ENCODE data around the gene FAU. TPM values are rescaled to one million over a fixed set of nuclear protein-coding genes. Genes with fewer than 3 reads are reported as not detected.

FAU gene
- total RNA-seq, 4 donors from 2014 or later: 465 to 1,081 (median 716) TPM

- peak; percentile 56 to 64 for TF ChIP-seq POLR2AphosphoS5 (IDR thresholded peaks at IDR 0.05)
- no peak for TF ChIP-seq POLR2A (IDR thresholded peaks at IDR 0.05; ENCODE audit: low read depth)
- TF ChIP-seq EP300 (IDR thresholded peaks at IDR 0.05): no peak
- TF ChIP-seq, protein P1, sequence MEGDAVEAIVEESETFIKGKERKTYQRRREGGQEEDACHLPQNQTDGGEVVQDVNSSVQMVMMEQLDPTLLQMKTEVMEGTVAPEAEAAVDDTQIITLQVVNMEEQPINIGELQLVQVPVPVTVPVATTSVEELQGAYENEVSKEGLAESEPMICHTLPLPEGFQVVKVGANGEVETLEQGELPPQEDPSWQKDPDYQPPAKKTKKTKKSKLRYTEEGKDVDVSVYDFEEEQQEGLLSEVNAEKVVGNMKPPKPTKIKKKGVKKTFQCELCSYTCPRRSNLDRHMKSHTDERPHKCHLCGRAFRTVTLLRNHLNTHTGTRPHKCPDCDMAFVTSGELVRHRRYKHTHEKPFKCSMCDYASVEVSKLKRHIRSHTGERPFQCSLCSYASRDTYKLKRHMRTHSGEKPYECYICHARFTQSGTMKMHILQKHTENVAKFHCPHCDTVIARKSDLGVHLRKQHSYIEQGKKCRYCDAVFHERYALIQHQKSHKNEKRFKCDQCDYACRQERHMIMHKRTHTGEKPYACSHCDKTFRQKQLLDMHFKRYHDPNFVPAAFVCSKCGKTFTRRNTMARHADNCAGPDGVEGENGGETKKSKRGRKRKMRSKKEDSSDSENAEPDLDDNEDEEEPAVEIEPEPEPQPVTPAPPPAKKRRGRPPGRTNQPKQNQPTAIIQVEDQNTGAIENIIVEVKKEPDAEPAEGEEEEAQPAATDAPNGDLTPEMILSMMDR (IDR thresholded peaks at IDR 0.05): peak; percentile 83 to 90 (median 85)
- no peak for DNase-seq (ENCODE audit: extremely low spot score)
- Histone ChIP-seq H3K4me3 (peak overlapping the region; percentile 52 to 65 (median 58)), H3K27ac (replicated peaks in 1 of 4) (peak overlapping the region; percentile 77 to 87 (median 84)), H3K36me3 (peaks cover 17 to 45% (median 34%) of the 10 kb centered on the region in 4 donors), H3K4me1 (peaks cover 51 to 62% (median 55%) of the 10 kb centered on the region in 4 donors), H3K9me3 (no peaks in the 10 kb centered on the region), H3K27me3 (no peaks in the 10 kb centered on the region)
- WGBS: 0% methylated on average over 2 of the region's 57 CpGs
- intact Hi-C loops (cut with DNase I): loop anchor here (5.0 kb wide), 1 partner anchor 100 kb away; the partner anchor contains the start of gene ARL2
Measured at GRCh38 chr11:65112546-65113360, 9.2 kb downstream of the FAU start.

DNA sequence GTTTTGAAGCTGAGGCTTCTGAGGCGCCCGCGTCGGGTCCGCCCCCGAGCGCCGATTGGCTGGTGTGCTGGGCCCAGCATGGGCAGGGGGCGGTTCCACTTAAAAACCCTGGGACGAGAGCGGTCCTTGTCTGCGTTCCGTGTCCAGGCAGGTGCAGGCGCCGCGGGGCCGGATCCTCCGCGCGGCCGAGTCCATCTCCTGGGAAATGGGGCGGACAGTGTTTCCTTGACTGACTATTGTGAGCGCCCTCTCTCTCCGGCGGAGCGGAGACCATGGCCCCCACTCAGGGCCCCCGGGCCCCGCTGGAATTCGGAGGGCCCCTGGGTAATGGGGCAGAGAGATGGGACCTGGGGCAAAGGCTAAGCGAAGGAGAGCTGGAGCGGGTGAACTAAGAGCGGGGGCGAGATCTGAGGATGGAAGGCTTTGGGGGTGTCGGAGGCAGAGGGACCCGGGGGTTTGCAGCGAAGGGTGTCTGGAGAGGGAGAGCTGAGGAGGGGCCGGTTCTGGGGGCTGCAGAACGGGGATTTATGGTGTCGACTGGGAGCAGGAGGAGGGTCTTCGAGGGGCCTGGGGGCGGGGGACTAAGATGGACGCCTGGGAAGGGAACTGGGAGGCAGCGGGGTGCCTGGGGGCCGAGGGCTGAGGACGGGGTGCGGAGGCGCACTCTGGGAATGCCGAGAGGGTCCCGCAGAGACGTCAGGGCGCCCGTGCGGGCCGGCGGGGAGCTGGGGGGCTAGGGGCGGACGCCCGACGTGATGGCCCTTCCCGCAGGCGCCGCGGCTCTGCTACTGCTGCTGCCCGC lies 10.0 kb downstream of the FAU start, which contains the start of gene TM7SF2:
Gene TM7SF2 (plus strand): TSS at position 129 of the 802 bp plus-strand sequence. CDS start 144 bp downstream, at position 273.
- 2% methylated on average over 18 of the region's 64 CpGs for WGBS
- H3K4me1 ChIP-seq: peaks cover 48 to 59% (median 52%) of the 10 kb centered on the region in 4 donors
- peak within 1 kb of the TSS; percentile 77 to 87 (median 84) for H3K27ac ChIP-seq (replicated peaks in 1 of 4)

GRCh38 chr11:65111159-65111743 lies 10.7 kb downstream of the FAU start:
- WGBS: 90% methylated on average over 7 of the region's 31 CpGs
- H3K4me1 ChIP-seq: peaks cover 41 to 52% (median 45%) of the 10 kb centered on the region in 4 donors
- DNase-seq (ENCODE audit: extremely low spot score): no peak
- peaks cover 20 to 52% (median 42%) of the 10 kb centered on the region in 4 donors for H3K36me3 ChIP-seq
- TF ChIP-seq EP300 (IDR thresholded peaks at IDR 0.05) (no peak), POLR2AphosphoS5 (IDR thresholded peaks at IDR 0.05) (no peak), POLR2A (IDR thresholded peaks at IDR 0.05; ENCODE audit: low read depth) (no peak)
- TF ChIP-seq, protein P1 (IDR thresholded peaks at IDR 0.05): no peak
- no peaks in the 10 kb centered on the region for H3K27me3 ChIP-seq
- H3K4me3 ChIP-seq: peak overlapping the region; percentile 52 to 65 (median 58)
- peak overlapping the region; percentile 77 to 87 (median 84) for H3K27ac ChIP-seq (replicated peaks in 1 of 4)
- intact Hi-C loops (cut with DNase I): loop anchor here (5.0 kb wide), 1 partner anchor 99 kb away; the partner anchor contains the start of gene ARL2
- H3K9me3 ChIP-seq: no peaks in the 10 kb centered on the region

More for the DNA sequence above, 10.0 kb downstream of the FAU start, which contains the start of gene TM7SF2:
- peak within 1 kb of the TSS; percentile 52 to 65 (median 58) for H3K4me3 ChIP-seq
- no peaks in the 10 kb centered on the region for H3K27me3 ChIP-seq
- TF ChIP-seq POLR2AphosphoS5 (IDR thresholded peaks at IDR 0.05): peak; percentile 89 to 95
- TF ChIP-seq, protein P1 (IDR thresholded peaks at IDR 0.05): peak in 1 of 3 experiments; percentile 29
- TF ChIP-seq EP300 (IDR thresholded peaks at IDR 0.05): no peak
- no peak for TF ChIP-seq POLR2A (IDR thresholded peaks at IDR 0.05; ENCODE audit: low read depth)
- no peaks in the 10 kb centered on the region for H3K9me3 ChIP-seq
- DNase-seq (ENCODE audit: extremely low spot score): peak; percentile 99
- intact Hi-C loops (cut with DNase I): loop anchor here (5.0 kb wide), 1 partner anchor 100 kb away; the partner anchor contains the start of gene ARL2
- peaks cover 20 to 53% (median 42%) of the 10 kb centered on the region in 4 donors for H3K36me3 ChIP-seq

DNA sequence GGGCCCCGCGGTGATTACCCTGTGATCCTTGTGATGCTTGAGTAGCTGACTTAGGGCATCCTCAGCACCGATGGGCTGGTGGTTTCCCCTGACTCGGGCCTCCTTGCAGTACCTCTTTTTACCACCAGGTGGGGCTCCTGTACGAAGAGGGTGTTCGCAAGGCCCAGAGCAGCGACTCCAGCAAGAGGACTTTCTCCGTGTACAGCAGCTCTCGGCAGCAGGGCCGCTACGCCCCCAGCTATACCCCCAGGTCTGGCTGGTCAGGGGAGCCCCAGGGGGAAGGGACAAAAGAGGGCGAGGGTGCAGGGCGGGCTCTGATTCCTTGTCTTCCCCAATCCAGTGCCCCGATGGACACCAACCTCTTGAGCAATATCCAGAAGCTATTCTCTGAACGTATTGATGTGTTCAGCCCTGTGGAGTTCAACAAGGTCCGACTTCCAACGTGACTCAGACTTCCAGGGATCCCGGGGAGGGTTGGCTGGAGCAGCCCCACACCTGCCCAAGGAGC lies 11.5 kb downstream of the FAU start:
- intact Hi-C loops (cut with DNase I): loop anchor here (5.0 kb wide), 1 partner anchor 98 kb away; the partner anchor contains the start of gene ARL2
- TF ChIP-seq EP300 (IDR thresholded peaks at IDR 0.05) (no peak), POLR2AphosphoS5 (IDR thresholded peaks at IDR 0.05) (peak; percentile 16 to 71), POLR2A (IDR thresholded peaks at IDR 0.05; ENCODE audit: low read depth) (no peak)
- TF ChIP-seq, protein P1 (IDR thresholded peaks at IDR 0.05): peak in 2 of 3 experiments; percentile 99 to 100
- H3K9me3 ChIP-seq: no peaks in the 10 kb centered on the region
- peak overlapping the region; percentile 77 to 87 (median 84) for H3K27ac ChIP-seq (replicated peaks in 1 of 4)
- WGBS: 0% methylated on average over 4 of the region's 18 CpGs
- H3K4me1 ChIP-seq: peaks cover 37 to 43% (median 38%) of the 10 kb centered on the region in 4 donors
- H3K36me3 ChIP-seq: peaks cover 23 to 52% (median 40%) of the 10 kb centered on the region in 4 donors
- no peaks in the 10 kb centered on the region for H3K27me3 ChIP-seq
- peak; percentile 98 for DNase-seq (ENCODE audit: extremely low spot score)
- H3K4me3 ChIP-seq: peak overlapping the region in 1 of 4 donors; percentile 19

Measured in esophagus muscularis mucosa (tissue), 4 donors.